AG08396 (cell line): ENCODE results near the gene GPR108.
"Not testable (repeated sequence)": the region's sequence is repeated elsewhere in the genome, so short reads cannot be mapped to it uniquely, and the experiment has no call there.

ENCODE experiments used
- DNase-seq: peaks from one replicate; pipeline ENCODE4 v3.0.0; 2012; ENCODE audit warnings: low spot score, mixed read lengths

GPR108 gene

DNA sequence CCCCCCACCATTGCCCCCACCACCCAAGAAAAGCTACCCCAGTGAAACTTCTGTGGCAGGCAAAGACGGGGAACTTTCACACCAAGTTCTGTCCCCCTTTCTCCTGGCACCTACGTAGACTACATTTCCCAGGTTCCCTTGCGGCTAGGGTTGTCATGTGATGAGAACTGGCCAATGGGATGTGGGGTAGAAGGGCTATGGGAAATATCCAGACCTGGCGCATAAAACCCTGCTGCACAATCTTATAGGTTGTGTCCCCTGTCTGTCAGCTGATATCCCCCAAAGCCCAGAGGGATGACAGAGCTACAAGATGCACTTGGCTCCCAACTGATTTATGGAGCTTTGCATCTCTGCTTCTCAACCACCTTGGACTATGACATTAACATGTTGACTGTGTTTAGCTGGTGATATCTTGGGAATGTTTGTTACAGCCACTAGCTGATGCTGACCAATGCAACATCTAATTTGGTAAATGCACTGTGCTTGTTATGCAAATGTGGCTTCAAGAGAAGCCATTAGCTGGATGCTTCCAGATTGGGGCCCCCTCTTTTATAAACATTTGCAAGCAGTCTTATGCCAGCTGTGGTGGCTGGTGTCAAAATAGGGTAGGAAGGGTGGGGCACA is 23.8 kb upstream of the GPR108 start:
- DNase-seq = peak; percentile 44

DNA sequence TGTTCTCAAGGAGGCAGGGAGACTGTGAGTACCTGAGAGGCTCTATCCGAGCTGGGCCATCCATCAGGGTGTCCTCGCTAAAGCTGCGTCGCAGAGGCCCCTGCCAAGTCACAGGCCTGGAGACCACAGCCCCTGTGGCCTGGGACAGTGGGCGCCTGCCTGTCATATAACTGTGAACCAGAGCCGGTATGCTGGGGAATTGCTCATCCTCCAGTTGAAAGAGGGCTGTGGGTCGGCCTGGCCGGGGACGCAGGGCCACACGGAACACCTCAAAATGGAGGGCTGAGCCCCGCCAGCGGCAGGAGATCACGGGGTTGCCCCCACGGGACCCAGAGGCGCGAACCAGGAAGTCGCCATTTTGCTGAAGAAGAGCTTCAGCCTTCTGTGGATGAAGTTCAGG is 23.2 kb upstream of the GPR108 start:
- DNase-seq = no peak

GRCh38 chr19:6754653-6755463 is 17.5 kb upstream of the GPR108 start:
- DNase-seq = no peak

DNA sequence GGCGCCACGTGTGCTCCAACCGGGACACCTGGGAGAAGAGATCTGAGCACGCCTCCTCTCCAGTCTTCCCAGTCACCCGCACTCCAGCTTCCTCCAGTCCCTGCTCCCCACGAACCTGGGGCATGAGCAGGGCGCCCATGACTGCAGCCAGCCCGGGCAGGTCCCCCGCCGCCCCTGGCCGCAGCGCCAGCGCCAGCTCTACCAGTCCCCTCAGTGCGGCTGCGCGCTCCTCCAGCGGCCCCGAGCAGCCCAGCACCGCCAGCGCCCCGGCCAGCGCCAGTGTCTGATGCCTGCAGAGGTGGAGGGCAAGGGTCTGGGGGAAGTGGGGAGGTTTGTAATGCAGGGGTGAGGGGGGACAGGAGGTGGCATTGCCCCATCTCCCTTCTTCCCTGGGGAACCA is 16.8 kb upstream of the GPR108 start:
- DNase-seq = no peak

DNA sequence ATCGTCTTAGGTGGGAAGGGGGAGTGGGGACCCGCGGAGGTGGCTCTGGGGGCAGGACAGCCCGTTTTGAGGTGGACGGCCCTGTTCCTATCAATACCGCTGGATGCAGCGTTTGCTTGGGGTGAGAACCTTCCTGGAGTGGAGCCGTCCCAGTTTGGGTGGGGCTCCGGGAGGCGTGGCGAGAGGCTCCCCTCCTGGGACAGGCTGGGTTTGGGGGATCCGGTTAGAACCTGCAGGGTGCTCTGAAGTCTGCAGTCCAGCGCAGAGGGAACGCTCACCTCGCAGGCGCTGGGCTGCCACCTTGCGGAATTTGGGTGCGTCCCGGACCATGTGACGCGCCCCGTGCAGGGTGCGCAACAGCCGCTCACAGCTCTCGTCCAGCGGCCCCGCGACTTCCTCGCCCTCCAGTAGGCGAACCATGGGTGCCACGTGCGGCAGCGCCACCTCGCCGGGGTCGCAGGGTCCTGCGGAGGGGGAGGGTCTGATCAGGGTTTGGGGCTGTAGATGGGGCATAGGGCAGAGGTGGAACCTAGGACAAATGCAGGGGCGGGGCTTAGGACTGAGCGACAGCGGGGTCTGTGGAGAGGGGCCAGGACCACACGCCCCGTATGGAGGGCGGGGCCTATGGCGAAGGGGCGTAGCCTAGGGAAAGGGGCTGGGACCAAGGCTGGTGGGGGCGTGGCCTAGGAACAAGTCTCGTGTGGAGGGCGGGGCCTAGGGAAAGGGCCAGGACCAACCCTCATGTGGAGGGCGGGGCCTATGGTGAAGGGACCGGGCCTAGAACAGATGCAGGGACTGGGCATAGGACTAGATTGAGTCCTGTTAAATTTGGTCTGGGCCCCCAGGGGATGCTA is 16.0 kb upstream of the GPR108 start:
- peak; percentile 90 for DNase-seq

- no peak for DNase-seq
Measured at GRCh38 chr19:6752256-6753177, 15.1 kb upstream of the GPR108 start.

DNA sequence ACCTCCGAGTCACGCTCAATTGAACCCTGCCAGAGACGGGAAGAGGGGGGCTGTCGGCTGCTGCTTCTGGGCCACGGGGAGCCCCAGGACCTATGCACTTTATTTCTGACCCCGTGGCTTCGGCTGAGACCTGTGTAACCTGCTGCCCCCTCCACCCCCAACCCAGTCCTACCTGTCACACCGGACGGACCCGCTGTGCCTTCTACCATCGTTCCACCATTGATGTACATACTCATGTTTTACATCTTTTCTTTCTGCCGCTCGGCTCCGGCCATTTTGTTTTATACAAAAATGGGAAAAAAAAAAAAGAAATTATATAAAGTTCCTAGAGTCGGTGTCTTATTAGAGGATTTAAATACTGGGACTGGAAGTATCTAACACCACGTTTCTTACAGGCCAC is 13.8 kb upstream of the GPR108 start:
- DNase-seq = no peak

GRCh38 chr19:6750062-6750461 is 12.7 kb upstream of the GPR108 start:
- no peak for DNase-seq

- DNase-seq = not testable (repeated sequence)
Measured at GRCh38 chr19:6748543-6748942, 11.2 kb upstream of the GPR108 start.

DNA sequence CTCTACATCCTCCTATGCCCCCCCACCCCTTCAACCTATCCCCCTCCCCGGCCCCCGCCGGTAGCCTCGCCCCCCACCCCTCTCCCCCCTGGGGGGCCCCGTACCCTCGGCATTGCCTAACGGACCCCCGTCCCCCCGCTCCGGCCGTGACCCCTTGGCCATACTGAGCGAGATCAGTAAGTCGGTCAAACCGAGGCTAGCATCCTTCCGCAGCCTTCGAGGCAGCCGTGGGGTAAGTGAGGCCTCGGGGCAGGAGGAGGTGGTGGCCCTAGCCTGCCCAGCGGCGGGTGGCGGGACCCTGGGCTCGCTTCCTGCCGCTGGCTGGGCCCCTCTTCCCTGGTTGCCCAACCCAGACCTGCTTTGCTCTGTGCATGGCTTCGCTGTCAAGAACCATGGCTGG is 8.6 kb upstream of the GPR108 start:
- no peak for DNase-seq

DNA sequence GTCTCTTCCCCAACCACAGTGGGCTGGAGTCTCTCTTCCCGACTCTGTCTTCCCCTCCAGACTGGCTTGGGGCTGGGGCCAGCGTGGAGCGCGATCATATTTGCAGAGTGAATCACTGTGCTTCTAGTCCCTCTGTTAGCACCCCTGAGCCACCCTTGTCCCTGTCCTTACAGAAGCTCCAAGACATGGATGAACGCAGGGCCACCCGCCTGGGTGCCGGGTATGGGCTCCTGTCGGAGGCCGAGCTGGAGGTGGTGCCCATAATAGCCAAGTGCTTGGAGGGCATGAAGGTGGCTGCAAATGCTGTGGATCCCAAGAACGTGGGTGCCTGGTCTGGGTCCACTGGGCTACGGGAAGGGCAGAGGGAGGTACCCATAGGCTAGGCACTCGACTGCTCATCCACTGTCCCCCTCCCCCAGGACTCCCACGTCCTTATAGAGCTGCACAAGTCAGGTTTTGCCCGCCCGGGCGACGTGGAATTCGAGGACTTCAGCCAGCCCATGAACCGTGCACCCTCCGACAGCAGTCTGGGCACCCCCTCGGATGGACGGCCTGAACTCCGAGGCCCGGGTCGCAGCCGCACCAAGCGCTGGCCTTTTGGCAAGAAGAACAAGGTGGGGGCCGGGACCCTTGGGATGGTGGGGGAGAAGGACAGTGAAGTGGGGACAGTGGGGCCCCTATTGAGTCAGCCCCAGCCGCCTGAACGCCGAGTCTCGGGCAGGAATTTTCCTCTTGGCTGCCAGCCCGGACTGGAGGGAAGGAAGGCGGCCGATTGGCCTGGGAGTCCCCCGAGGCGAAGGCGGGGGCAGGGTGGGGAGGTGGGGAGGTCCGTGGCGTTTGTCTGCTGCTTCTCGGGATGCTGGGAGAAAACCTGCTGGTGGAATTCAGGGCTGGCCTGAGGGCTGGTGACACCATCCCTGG is 7.3 kb upstream of the GPR108 start:
- DNase-seq = peak; percentile 95

DNA sequence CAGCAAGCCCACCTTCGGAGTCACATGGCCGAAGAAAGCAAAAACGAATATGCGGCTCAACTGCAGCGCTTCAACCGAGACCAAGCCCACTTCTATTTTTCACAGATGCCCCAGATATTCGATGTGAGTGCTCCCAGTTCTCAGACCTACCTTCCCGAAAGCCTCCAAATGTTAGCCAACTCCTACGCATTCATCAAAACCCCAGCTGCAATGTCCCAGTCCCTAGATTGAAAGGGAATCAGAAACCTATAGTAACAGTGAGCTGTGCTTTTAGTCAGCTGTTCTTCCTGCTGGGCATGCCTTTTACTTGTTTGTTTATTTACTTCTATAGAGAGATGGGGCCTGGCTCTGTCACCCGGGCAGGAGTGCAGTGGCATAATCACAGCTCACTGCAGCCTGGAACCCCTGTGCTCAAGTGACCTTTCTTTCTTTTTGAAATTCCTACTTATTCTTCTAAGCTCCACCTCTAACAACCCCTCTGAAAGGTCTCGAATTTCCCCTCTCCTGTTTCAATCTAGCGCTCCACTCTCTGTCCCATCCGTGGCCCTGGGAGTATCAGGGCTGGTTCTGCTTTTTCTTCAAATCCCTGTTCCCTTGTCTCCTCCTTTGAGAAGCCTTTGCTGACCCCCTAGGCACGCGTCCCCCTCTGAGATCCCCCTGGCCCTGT is 6.5 kb upstream of the GPR108 start:
- DNase-seq = no peak

GRCh38 chr19:6743066-6743465 is 5.7 kb upstream of the GPR108 start:
- DNase-seq = no peak

DNA sequence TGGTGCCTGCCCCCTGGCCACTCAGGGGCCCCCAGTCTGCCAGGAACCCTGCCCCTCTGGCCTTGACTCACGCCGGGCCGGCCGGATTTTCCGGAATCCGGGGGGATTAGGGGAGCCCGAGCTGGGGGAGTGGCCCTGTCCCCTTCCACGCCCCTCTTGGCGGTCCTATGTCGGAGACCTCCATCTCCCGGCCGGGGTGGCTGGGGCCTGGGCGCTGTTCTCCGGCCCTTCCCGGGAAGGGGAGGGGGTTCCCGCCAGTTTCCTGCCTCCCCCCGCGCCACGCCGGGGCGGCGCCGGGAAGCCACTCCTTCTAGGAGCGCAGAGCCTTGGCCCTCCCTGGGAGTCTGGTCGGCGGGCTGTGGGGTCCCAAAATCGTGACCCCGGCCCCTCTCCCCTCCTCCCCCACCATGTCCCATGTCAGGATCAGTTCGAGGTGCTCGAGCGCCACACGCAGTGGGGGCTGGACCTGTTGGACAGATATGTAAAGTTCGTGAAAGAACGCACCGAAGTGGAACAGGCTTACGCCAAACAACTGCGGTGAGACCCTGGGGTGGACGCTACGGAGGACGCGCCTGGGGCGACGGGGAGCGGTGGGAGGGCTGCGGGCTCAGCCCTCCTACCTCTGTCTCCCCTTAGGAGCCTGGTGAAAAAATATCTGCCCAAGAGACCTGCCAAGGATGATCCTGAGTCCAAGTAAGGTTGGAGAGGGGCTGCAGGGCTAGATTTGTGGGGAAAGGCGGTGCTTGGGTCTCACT is 3.4 kb upstream of the GPR108 start:
- no peak for DNase-seq

DNA sequence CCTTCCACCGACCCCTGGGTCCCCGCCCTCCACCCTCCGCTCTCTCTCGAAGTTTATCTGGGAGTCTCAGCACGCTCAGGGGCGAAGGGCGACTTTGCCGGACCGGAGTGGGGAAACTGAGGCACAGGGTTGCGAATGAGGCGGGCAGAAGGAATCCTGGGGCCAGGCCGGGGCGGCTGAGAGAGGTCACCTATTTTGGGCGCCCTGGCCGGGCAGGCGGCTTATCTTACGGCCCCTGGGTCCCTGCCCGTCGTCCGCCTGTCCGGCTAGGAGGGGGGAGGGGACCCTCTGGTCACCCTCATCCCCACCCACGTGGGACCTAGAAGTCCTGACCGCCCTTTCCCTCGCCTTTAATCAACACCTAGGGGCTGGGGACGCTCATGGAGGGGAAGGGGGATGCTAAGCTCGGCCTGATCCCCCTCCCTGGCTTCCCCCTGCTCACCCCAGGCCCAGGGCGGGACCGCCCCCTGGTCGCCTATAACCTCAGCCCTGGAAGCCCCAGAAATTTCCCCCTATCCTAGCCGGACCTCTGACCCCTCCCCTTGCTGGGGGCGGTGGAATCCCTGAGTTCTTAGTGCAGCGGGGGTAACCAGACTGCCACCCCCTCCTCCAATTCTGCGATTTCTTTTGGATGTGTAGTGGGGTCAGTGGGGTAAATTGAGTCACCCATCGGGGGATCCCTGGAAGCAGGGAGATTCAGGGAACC is 2.7 kb upstream of the GPR108 start:
- no peak for DNase-seq

DNA sequence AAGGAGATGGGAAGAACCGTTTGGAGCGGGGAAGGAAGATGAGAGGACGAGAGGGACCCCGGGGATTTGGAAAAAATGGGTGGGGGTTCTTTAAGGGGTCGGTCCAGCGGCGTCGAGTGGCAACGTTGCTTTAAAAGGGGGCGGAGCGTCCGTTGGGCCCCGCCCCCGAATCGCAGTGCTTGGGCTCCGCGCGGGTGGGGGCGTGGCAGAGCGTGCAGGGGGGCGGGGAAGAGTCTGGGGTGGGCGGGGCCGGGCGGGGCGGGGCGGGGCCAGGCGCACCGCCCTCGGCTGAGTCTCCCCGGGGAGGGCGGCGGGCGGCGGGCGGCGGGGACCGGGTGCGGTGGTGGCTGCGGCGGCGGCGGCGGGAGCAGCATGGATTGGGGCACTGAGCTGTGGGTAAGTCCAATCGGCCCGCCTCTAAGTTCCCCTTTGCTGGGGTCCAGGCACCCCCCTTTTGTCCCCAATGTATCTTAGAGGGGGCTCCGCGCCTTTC is 2.1 kb upstream of the GPR108 start, which contains the start of gene TRIP10:
Gene TRIP10 (plus strand): TSS at position 291 of the 493 bp plus-strand sequence. CDS start 82 bp downstream, at position 373.
- DNase-seq = peak; percentile 96

- DNase-seq = no peak
Measured at GRCh38 chr19:6738787-6739389, 1.5 kb upstream of the GPR108 start.
